ENCODE results near the gene PAM. TPM values are rescaled to one million over a fixed set of nuclear protein-coding genes. Genes with fewer than 3 reads are reported as not detected.

The PAM gene
- total RNA-seq, 1 donor from 2014 or later = 940 TPM

GRCh38 chr5:103006921-103007320 lies 251.8 kb downstream of the PAM start:
- Histone ChIP-seq H3K4me1 (no peaks in the 10 kb centered on the region), H3K36me3 (peaks cover 7 to 36% of the 10 kb centered on the region in 2 donors), H3K27ac (no peak overlapping the region), H3K9me3 (no peaks in the 10 kb centered on the region), H3K4me3 (no peak overlapping the region), H3K27me3 (no peaks in the 10 kb centered on the region)
- intact Hi-C loops (cut with DNase I) = no loop called here
- DNase-seq (ENCODE audit: low spot score in 2 of 2) = no peak
- TF ChIP-seq, protein P1, sequence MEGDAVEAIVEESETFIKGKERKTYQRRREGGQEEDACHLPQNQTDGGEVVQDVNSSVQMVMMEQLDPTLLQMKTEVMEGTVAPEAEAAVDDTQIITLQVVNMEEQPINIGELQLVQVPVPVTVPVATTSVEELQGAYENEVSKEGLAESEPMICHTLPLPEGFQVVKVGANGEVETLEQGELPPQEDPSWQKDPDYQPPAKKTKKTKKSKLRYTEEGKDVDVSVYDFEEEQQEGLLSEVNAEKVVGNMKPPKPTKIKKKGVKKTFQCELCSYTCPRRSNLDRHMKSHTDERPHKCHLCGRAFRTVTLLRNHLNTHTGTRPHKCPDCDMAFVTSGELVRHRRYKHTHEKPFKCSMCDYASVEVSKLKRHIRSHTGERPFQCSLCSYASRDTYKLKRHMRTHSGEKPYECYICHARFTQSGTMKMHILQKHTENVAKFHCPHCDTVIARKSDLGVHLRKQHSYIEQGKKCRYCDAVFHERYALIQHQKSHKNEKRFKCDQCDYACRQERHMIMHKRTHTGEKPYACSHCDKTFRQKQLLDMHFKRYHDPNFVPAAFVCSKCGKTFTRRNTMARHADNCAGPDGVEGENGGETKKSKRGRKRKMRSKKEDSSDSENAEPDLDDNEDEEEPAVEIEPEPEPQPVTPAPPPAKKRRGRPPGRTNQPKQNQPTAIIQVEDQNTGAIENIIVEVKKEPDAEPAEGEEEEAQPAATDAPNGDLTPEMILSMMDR (IDR thresholded peaks at IDR 0.05) = no peak

DNA sequence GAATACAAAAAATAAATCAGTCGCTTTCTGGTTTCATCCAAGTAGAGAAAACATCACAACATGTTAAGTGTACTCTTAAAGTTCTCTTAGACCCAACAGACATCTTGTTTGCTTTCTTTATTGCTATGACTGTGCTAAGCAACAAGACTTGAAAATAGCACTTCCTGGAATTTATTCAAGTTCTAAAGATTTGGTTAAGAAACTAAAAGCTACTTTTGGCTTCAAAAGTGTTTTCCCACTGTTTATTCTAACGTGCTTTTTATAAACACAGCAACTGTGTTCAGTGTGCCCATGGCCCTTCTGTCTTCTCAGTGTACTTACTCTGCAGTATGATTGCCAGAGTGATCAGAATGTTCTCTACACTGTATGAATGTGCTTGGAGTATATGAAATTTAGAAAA lies 255.1 kb downstream of the PAM start:
- no peak for DNase-seq (ENCODE audit: low spot score in 2 of 2)
- Histone ChIP-seq H3K4me1 (peaks cover 0 to 6% of the 10 kb centered on the region in 2 donors), H3K9me3 (peaks cover 0 to 11% of the 10 kb centered on the region in 2 donors), H3K4me3 (no peak overlapping the region), H3K27ac (no peak overlapping the region), H3K36me3 (peaks cover 12 to 27% of the 10 kb centered on the region in 2 donors), H3K27me3 (no peaks in the 10 kb centered on the region)
- intact Hi-C loops (cut with DNase I) = no loop called here
- TF ChIP-seq, protein P1 (IDR thresholded peaks at IDR 0.05) = no peak

DNA sequence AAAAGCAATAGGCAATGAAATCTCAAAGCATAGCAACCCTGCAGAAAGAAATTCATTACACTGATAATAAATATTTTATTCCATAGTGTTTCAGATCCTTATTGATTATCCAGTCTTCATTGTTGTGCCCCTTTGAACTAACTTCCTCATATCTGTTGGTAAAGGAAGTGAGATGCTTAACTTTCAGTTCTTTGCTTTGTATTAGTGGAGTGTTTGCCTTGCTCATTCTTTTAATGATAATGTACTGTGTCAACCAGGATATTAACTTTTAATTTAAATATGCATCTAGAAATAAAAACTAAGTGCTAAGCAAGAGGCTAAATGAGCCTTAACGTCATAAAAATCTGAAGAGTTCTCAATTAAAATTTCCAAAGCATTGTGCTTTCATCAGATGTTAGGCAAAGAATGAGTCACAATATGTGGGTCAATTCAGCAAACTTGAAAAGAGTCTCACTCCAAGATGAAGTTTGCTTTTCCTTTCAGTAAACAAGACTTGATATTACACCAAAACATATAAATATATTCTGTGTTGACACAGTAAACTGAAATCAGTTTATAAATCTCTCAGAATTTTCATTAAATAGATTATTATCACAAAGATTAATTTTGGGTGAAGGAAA lies 258.9 kb downstream of the PAM start:
- H3K4me1 ChIP-seq = peaks cover 3 to 10% of the 10 kb centered on the region in 2 donors
- H3K4me3 ChIP-seq = no peak overlapping the region
- no peak overlapping the region for H3K27ac ChIP-seq
- H3K27me3 ChIP-seq = no peaks in the 10 kb centered on the region
- intact Hi-C loops (cut with DNase I) = no loop called here
- H3K9me3 ChIP-seq = peaks cover 0 to 11% of the 10 kb centered on the region in 2 donors
- peaks cover 6 to 8% of the 10 kb centered on the region in 2 donors for H3K36me3 ChIP-seq
- TF ChIP-seq, protein P1 (IDR thresholded peaks at IDR 0.05) = no peak
- DNase-seq (ENCODE audit: low spot score in 2 of 2) = no peak

DNA sequence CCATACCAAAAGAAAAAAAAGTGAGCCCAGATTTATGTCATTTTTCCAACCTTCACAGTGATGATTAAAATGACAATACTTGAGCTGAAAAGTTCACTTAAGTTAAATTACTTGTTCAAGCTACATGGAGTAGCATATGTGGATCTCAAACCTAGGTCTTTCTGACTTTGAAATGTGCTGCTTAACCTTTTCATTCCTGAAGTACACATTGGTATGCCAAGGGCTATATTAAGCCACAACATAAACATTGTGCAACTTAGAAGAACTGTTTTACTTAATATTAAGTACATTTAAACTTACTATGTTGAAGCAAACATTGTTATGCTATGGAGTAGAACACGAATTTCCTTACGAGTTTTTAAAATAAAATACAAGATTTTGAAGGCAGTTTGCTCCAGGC lies 259.9 kb downstream of the PAM start:
- Histone ChIP-seq H3K27ac (peak overlapping the region in 1 of 2 donors; percentile 6), H3K36me3 (peaks cover 10 to 15% of the 10 kb centered on the region in 2 donors), H3K27me3 (no peaks in the 10 kb centered on the region), H3K9me3 (peaks cover 0 to 11% of the 10 kb centered on the region in 2 donors), H3K4me3 (no peak overlapping the region), H3K4me1 (peaks cover 3 to 10% of the 10 kb centered on the region in 2 donors)
- intact Hi-C loops (cut with DNase I) = no loop called here
- TF ChIP-seq, protein P1 (IDR thresholded peaks at IDR 0.05) = no peak
- DNase-seq (ENCODE audit: low spot score in 2 of 2) = no peak

GRCh38 chr5:103016167-103016566 lies 261.1 kb downstream of the PAM start:
- no peak for DNase-seq (ENCODE audit: low spot score in 2 of 2)
- H3K27me3 ChIP-seq = no peaks in the 10 kb centered on the region
- intact Hi-C loops (cut with DNase I) = no loop called here
- H3K4me3 ChIP-seq = no peak overlapping the region
- peak overlapping the region; percentile 35 to 58 for H3K27ac ChIP-seq
- H3K36me3 ChIP-seq = peaks cover 19 to 21% of the 10 kb centered on the region in 2 donors
- H3K4me1 ChIP-seq = peaks cover 3 to 10% of the 10 kb centered on the region in 2 donors
- TF ChIP-seq, protein P1 (IDR thresholded peaks at IDR 0.05) = no peak
- peaks cover 0 to 11% of the 10 kb centered on the region in 2 donors for H3K9me3 ChIP-seq

Data from ascending aorta (tissue), 2 donors.